Measurements from ENCODE around the gene HVCN1.
"Not testable (repeated sequence)": the region's sequence is repeated elsewhere in the genome, so short reads cannot be mapped to it uniquely, and the experiment has no call there.

The HVCN1 gene

DNA sequence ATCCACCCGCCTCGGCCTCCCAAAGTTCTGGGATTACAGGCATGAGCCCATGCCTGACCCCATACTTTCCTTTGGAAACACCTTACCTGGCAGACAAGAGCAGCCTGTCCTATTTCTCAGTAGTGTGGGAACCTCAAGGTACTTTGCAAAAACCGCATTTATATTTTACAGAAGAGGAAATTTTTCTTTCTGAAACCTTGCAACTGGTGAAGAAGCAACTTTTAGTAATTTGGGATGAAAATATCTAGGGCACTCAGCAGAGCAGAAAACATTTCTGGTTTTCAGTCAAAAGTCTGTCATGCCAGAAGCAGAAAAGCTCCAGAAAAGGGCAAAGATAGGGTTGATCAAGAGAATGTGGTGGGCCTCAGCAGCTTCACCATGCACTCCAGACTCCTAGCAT, 21.2 kb downstream of the HVCN1 start:
- DNase-seq (ENCODE audit: low spot score): no peak

- DNase-seq (ENCODE audit: low spot score): no peak
These were observed 22.0 kb downstream of the HVCN1 start for GRCh38 chr12:110666892-110667291.

DNA sequence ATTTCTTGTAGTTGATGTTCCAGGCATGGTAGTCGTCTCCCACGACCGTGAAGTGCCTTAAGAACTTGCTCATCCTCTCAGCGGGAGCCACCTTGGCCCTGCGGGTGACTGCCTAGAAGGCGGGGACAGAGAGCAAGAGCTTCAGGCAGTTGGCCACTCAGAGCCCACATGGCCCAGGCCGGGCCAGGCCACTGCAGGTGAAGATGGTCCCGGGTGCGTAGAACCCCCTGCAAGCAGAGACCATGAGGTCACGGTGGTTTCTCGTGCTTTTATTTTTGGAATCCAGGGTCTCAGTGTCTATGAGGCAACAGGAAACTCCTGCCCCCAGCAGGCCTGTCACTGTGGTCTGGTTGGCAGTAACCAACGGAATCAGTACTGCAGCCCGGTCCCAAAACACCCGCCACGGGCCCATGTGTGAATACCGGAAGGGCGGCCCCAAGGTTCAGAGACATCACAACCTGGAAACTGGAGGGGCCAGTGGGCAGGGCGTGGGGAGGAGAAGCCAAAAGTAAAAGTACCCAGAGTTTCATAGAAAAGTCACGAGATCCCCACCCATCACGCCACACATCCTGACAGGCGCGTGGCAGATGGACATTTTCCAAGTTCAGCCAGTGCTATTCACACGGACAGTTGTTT, 27.5 kb downstream of the HVCN1 start:
- peak; percentile 8 for DNase-seq (ENCODE audit: low spot score)

DNA sequence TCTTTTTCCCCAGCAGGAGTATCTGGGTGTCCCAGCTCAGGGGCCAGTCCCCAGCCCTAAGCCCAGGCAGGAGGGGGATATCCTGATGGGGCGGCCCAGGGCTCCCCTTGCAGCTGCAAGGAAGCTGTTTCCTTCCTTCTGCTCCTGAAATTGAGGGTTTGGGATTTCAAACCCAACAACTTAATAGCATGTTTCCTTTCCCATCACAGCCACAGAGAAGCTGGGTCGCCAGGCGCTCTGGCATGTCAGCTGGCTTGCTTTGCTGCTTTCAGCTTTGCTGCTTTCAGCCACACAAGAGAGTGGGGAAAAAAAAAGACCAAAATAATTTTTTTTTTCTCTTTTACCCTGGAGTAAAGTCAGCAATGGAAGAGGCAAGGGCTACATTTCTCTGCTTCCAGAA, 30.0 kb downstream of the HVCN1 start:
- DNase-seq (ENCODE audit: low spot score): no peak

DNA sequence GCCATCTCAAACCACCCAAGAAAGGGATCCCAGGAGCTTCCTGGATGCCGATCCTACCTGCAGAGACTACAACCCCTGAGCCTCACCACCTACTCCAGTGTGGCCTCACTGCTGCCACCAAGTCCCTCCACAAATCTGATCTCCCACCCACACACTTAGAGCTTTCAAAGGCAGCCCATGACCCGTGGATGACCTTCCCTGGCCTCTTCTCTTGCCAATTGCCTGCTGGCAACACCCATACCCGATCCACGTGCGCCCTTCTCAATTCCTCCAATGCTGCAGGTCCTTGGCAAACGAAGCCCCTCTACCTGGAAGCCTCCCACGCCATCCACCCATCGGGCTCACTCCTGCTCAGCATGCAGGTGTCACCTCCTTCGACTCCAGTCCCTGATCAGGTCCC, 30.7 kb downstream of the HVCN1 start:
- no peak for DNase-seq (ENCODE audit: low spot score)

DNA sequence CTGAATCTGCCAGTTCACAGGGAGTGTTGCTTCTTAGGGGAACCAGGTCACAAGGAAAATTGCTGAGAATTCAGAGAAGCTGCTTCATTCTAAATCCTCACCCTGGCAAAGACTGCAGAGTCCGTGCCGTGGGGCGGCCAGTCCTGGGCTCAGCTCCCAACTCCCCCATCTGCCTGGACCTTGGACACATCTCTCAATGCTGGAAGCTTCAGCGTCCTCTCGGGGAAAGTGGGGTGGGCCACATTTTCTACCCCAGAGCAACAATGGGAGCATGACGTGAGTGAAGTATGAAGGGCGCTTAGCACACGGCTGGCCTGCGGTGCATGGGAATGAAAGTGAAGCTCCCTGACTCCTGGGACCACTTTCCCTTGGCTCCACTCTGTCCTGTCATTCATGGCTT, 31.2 kb downstream of the HVCN1 start:
- DNase-seq (ENCODE audit: low spot score): no peak

GRCh38 chr12:110656071-110656655, 32.8 kb downstream of the HVCN1 start:
- no peak for DNase-seq (ENCODE audit: low spot score)

GRCh38 chr12:110654238-110654637, 34.7 kb downstream of the HVCN1 start:
- not testable (repeated sequence) for DNase-seq (ENCODE audit: low spot score)

- no peak for DNase-seq (ENCODE audit: low spot score)
These were observed 39.5 kb downstream of the HVCN1 start for GRCh38 chr12:110649341-110649847.

GRCh38 chr12:110647631-110648040, 41.3 kb downstream of the HVCN1 start:
- peak; percentile 15 for DNase-seq (ENCODE audit: low spot score)

DNA sequence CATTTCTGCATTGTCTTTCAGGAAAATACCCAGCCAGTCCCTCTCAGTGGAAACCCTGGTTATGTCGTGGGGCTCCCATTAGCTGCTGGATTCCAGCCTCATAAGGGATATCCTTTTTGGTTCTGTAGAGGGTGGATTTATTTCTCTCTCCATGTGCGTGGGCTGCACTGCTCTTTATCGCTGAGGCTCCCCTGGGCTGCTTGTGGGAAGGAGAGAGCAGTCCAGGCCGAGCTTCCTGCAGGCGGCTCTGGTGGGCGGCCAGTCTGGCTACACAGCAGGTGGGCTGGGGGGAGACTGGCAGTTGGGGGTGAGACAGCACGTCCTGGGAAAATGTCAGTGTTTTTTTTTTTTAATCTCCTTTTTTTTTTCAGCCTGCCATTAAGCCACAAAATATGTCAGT, 47.4 kb downstream of the HVCN1 start:
- no peak for DNase-seq (ENCODE audit: low spot score)

DNA sequence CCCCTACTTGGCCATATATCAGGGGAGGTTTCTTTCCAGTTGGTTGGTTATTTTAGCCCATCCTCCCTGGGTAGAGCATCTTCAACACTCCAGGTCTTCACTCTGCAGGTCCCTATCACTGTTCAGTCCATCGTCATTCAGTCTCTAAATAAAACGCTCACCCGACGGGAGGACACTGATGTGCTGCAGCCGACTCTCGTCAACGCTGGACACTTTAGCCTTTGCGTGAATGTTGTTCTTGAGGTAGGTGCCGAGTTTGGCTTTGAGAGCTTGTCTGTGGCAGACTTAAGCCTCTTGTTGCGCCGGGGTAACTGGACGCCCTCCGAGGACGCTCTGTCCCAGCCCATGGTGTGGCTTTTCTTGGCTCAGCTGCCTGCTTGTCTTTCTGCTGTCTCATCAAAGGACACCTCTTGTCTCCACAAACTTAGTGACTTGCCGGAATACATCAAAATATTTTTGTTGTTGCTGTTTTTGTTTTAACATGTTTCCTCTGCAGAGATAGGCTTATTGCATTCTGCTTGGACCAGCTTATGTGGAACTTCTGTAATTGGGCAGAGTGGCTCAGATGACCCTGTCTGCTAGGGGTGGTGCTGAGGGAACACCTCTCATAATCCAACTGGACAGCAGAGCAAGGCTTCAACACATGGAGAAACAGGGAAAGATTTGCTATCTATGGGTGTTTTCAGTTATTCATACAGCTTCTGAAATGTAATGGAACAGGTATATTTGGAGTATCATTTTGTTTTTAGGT, 48.5 kb downstream of the HVCN1 start:
- no peak for DNase-seq (ENCODE audit: low spot score)

GRCh38 chr12:110639336-110640141, 49.4 kb downstream of the HVCN1 start:
- DNase-seq (ENCODE audit: low spot score): no peak

GRCh38 chr12:110638796-110639195, 50.1 kb downstream of the HVCN1 start:
- DNase-seq (ENCODE audit: low spot score): no peak

GRCh38 chr12:110637869-110638441, 51.0 kb downstream of the HVCN1 start:
- DNase-seq (ENCODE audit: low spot score): no peak

DNA sequence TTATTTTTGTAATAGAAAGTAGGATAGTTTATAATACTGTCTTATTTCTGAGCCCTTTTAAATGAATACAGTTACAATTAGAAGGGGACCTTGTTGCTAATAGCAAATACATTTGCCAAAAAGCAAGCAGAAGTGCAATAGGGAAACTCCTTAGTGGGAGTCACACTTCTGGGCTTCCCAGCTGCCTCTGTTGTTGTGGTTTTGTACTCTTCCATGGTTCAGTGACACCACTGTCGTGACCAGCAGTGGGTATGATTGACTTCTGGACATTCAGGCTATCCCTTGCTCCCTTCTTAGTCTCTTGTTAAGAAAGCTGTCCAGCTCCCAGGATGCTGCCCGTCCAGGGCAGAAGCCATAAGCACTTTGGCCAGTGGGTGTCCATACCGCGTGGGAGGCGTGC, 52.4 kb downstream of the HVCN1 start:
- DNase-seq (ENCODE audit: low spot score): no peak

DNA sequence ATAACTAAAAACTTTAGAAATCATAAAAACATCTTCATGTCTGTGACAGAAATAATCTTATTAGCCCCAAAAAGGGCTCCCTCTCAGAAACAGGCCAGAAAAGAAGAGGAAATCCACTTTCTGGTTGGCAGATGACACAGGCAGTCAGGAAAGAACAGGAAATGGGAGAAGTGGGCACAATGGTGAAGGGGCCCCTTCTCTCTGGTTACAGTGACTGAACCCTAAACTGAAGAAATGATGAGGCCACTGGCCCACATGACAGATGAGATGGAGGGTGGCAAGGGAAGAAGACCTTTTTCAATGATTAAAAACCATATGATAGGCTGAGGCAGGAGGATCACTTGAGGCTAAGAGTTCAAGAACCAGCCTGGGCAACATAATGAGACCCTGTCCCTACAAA, 53.9 kb downstream of the HVCN1 start:
- no peak for DNase-seq (ENCODE audit: low spot score)

- no peak for DNase-seq (ENCODE audit: low spot score)
These were observed 61.3 kb downstream of the HVCN1 start for GRCh38 chr12:110627500-110628195.

- DNase-seq (ENCODE audit: low spot score): no peak
These were observed 66.3 kb downstream of the HVCN1 start for GRCh38 chr12:110622582-110622981.

DNA sequence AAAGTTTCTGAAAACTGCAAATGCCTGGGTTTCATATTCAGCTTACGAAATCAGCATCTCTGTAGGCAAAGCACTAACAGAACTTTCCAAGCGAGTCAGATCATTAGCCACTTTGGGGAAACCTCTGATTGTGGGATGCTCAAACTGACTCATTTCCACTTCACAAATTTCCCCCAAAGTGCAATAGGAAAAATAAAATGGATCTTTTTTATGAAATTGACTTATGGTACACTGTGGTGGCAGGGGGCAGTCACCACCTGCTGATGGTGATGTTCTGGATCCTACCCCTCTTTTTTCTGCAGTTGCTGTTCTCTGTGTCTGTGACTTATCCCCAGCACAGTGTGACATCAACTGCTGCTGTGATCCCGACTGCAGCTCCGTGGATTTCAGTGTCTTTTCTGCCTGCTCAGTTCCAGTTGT, 69.4 kb downstream of the HVCN1 start:
- no peak for DNase-seq (ENCODE audit: low spot score)

- DNase-seq (ENCODE audit: low spot score): no peak
These were observed 72.3 kb downstream of the HVCN1 start for GRCh38 chr12:110616471-110617115.
